ENCODE results near the gene EPHB2.

Gene EPHB2

DNA sequence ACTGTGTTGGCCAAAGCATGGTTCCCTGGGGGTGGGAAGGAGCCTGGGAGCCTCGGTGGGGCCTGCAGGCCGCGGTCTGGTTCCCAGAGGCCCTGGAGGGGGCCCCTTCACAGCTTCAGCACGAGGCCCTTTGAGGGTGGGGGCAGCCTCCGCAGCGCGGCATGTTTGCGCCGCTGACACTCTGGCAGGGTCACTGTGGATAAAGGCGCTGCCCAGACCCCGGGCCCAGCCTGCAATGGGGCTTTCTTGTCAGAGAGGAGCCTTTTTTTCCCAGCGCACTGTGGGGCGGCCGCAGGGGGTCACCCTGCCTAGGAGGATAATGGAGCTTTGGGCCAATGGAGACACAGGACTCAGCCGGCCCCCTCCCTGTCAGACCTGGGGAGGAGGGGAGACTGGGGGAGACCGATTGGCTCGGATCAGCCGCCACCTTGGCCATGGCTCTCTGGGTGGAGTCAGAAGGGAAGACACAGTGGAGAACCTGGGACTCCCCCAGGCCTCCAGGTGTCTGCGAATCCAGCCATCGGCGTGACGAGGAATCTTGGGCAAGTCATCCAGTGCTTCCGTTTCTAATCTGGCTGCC is 26.0 kb downstream of the EPHB2 start:
- no peak for DNase-seq (ENCODE audit: low read depth)
- TF ChIP-seq MYC (IDR thresholded peaks at IDR 0.05; ENCODE audit: low read depth, low read length) = no peak
- no peak for TF ChIP-seq POLR2A (IDR thresholded peaks at IDR 0.05; ENCODE audit: extremely low read depth, insufficient read length)
- no peak for TF ChIP-seq MAX (IDR thresholded peaks at IDR 0.05; ENCODE audit: low read depth, low read length)
- TF ChIP-seq, protein P1, sequence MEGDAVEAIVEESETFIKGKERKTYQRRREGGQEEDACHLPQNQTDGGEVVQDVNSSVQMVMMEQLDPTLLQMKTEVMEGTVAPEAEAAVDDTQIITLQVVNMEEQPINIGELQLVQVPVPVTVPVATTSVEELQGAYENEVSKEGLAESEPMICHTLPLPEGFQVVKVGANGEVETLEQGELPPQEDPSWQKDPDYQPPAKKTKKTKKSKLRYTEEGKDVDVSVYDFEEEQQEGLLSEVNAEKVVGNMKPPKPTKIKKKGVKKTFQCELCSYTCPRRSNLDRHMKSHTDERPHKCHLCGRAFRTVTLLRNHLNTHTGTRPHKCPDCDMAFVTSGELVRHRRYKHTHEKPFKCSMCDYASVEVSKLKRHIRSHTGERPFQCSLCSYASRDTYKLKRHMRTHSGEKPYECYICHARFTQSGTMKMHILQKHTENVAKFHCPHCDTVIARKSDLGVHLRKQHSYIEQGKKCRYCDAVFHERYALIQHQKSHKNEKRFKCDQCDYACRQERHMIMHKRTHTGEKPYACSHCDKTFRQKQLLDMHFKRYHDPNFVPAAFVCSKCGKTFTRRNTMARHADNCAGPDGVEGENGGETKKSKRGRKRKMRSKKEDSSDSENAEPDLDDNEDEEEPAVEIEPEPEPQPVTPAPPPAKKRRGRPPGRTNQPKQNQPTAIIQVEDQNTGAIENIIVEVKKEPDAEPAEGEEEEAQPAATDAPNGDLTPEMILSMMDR (IDR thresholded peaks at IDR 0.05; ENCODE audit: low read depth, low read length) = no peak

GRCh38 chr1:22737374-22738068 is 26.9 kb downstream of the EPHB2 start:
- DNase-seq (ENCODE audit: low read depth) = no peak

More for the DNA sequence above, 26.0 kb downstream of the EPHB2 start:
- no peak overlapping the region for H3K4me3 ChIP-seq (ENCODE audit: low read depth, low read length)

GRCh38 chr1:22738069-22738435 is 27.4 kb downstream of the EPHB2 start:
- no peak for DNase-seq (ENCODE audit: low read depth)
- H3K4me3 ChIP-seq (ENCODE audit: low read depth, low read length) = no peak overlapping the region
- TF ChIP-seq MAX (IDR thresholded peaks at IDR 0.05; ENCODE audit: low read depth, low read length) (no peak), POLR2A (IDR thresholded peaks at IDR 0.05; ENCODE audit: extremely low read depth, insufficient read length) (no peak)

More at GRCh38 chr1:22737374-22738068, 26.9 kb downstream of the EPHB2 start:
- H3K4me3 ChIP-seq (ENCODE audit: low read depth, low read length) = no peak overlapping the region
- TF ChIP-seq POLR2A (IDR thresholded peaks at IDR 0.05; ENCODE audit: extremely low read depth, insufficient read length) = no peak
- TF ChIP-seq, protein P1 (IDR thresholded peaks at IDR 0.05; ENCODE audit: low read depth, low read length) = no peak

GRCh38 chr1:22738522-22738921 is 27.9 kb downstream of the EPHB2 start:
- no peak overlapping the region for H3K4me3 ChIP-seq (ENCODE audit: low read depth, low read length)
- TF ChIP-seq MYC (IDR thresholded peaks at IDR 0.05; ENCODE audit: low read depth, low read length) (no peak), MAX (IDR thresholded peaks at IDR 0.05; ENCODE audit: low read depth, low read length) (no peak), POLR2A (IDR thresholded peaks at IDR 0.05; ENCODE audit: extremely low read depth, insufficient read length) (no peak)
- TF ChIP-seq, protein P1 (IDR thresholded peaks at IDR 0.05; ENCODE audit: low read depth, low read length) = no peak
- no peak for DNase-seq (ENCODE audit: low read depth)

- H3K4me3 ChIP-seq (ENCODE audit: low read depth, low read length) = no peak overlapping the region
- TF ChIP-seq POLR2A (IDR thresholded peaks at IDR 0.05; ENCODE audit: extremely low read depth, insufficient read length) (no peak), MYC (IDR thresholded peaks at IDR 0.05; ENCODE audit: low read depth, low read length) (no peak), MAX (IDR thresholded peaks at IDR 0.05; ENCODE audit: low read depth, low read length) (no peak)
- TF ChIP-seq, protein P1 (IDR thresholded peaks at IDR 0.05; ENCODE audit: low read depth, low read length) = no peak
- no peak for DNase-seq (ENCODE audit: low read depth)
Observed at GRCh38 chr1:22739648-22740385, 29.2 kb downstream of the EPHB2 start.

- H3K4me3 ChIP-seq (ENCODE audit: low read depth, low read length) = no peak overlapping the region
- TF ChIP-seq POLR2A (IDR thresholded peaks at IDR 0.05; ENCODE audit: extremely low read depth, insufficient read length) = no peak
- TF ChIP-seq, protein P1 (IDR thresholded peaks at IDR 0.05; ENCODE audit: low read depth, low read length) = no peak
- DNase-seq (ENCODE audit: low read depth) = no peak
Observed at GRCh38 chr1:22741118-22741517, 30.5 kb downstream of the EPHB2 start.
